GM12873 (cell line): ENCODE measurements around the gene RNF123.

Source experiments
- TF ChIP-seq, protein P1 (sequence below): IDR thresholded peaks from 2 replicates; pipeline ENCODE4 v1.5.1; 2012; ENCODE audit warnings: low read depth, mild to moderate bottlenecking, moderate library complexity, low read length, control low read depth; ENCODE audit not compliant: insufficient read depth; ENCODE audit errors: missing control alignments

The RNF123 gene

DNA sequence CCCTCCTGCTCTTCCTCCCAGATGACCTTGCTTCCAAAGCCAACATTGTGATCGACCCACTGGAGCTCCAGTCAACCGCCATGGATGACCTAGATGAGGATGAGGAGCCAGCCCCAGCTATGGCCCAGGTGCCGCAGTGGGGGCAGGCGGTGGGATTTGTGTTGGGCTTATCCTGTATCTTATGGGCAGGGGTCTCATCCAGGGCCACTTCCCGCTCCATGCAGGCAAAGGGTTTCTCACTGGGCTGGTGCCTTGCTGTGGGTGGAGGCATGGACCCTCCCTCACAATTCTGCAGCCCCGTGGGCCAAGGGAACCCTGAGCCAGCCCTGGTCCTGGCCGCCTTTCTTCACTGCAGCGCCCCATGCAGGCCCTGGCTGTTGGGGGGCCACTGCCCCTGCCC, 15.3 kb downstream of the RNF123 start:
- TF ChIP-seq, protein P1, sequence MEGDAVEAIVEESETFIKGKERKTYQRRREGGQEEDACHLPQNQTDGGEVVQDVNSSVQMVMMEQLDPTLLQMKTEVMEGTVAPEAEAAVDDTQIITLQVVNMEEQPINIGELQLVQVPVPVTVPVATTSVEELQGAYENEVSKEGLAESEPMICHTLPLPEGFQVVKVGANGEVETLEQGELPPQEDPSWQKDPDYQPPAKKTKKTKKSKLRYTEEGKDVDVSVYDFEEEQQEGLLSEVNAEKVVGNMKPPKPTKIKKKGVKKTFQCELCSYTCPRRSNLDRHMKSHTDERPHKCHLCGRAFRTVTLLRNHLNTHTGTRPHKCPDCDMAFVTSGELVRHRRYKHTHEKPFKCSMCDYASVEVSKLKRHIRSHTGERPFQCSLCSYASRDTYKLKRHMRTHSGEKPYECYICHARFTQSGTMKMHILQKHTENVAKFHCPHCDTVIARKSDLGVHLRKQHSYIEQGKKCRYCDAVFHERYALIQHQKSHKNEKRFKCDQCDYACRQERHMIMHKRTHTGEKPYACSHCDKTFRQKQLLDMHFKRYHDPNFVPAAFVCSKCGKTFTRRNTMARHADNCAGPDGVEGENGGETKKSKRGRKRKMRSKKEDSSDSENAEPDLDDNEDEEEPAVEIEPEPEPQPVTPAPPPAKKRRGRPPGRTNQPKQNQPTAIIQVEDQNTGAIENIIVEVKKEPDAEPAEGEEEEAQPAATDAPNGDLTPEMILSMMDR: no peak

DNA sequence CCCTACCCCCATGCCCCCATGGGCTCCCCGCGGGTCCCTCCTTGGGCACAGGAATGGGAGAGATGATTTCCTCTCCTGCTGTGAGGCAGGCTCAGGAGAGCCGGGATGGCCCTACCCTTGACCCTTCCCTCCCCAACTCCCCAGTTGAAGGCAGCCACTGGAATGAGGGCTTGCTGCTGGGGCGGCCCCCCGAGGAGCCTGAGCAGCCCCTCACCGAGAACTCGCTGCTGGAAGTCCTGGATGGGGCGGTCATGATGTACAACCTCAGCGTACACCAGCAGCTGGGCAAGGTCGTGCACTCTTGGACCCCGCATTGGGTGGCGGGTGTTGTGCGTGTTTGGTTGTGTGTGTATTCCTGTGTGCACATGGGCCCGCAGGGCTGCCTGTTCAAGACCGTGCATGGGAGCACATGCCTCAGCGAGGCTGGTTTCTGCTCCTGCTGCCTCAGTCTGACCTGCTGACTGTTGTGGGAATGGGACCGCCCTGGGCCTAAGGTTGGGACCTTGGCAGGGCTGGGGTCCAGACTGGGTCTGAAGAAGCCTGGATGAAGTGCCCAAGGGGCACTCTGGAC, 16.1 kb downstream of the RNF123 start:
- TF ChIP-seq, protein P1: no peak

DNA sequence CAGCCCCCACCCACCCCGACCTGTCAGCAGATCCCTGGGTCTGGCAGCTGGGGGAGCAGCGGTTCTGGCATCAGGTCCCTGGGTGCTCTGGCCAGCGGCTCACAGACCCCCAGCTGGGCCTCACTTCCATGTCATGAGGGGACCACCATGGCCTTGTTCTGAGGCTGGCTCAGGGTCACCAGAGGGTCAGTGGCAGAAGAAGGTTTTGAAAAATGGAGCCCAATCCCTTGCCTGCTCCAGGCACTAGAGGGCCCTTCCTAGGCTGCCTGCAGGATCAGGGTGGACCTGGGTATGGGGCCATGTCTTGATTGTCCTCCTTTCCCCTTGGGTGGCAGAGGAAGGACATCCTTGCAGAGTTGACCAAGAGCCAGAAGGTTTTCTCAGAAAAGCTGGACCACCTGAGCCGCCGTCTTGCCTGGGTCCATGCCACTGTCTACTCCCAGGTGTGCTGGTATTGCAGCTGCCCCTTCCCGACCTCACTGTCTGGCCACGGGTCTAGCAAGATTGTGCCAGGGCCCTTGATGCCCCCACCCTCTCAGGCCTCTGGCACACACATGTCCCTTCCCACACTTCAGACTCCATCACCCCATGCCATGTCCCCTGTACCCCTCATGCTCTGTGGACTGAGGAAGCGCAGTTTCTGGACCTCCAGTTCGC, 17.2 kb downstream of the RNF123 start:
- TF ChIP-seq, protein P1: no peak

DNA sequence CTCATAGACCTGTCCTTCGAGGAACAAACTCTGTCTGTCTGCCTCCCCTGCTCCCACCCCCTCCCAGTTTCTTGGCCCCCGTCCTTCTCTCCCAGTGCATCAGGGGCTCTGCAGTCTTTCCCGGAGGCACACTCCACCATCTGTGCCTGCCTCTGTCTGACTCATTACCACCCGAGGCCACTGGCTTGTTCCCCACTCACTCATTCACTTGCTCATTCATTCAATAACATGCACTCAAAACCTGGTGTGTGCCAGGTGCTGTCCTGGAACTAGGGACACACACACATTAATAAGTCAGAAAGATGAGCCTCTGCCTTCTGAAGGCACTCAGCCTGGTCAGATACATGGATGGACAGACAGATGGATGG, 17.7 kb downstream of the RNF123 start:
- TF ChIP-seq, protein P1: no peak

DNA sequence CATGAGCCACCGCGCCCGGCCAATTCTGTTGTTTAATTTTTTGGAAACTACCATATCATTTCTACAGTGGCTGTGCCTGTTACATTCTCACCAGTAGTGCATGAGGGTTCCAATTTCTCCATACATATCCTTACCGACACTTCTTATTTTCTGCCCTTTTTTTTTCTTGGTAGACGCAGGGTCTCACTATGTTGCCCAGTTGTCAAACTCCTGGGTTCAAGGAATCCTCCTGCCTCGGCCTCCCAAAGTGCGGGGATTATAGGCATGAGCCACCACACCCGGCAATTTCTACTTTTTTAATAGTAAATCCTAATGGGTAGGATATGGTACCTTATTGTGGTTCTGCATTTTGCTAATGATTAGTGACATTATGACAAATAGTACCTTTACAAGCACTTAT, 20.5 kb downstream of the RNF123 start:
- TF ChIP-seq, protein P1: no peak

DNA sequence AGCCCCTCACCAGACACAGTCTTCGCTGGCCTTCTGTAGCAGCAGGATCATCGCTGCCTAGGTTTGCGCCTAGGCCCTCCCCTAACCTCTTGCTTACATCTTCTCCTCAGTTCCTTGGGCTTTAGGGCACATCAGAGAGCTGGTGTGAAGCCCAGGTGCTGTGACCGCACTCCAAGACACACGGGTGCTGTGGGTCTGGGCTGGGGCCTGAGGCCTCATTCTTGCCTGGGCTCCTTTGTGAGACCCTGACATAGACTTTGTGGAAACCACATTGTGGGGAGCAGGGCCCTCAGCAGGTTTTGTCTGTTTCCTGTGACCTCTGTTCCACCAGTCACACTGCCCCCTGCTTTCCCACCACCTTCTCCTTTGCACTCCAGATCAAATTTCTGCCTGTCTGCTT, 22.1 kb downstream of the RNF123 start:
- TF ChIP-seq, protein P1: no peak

DNA sequence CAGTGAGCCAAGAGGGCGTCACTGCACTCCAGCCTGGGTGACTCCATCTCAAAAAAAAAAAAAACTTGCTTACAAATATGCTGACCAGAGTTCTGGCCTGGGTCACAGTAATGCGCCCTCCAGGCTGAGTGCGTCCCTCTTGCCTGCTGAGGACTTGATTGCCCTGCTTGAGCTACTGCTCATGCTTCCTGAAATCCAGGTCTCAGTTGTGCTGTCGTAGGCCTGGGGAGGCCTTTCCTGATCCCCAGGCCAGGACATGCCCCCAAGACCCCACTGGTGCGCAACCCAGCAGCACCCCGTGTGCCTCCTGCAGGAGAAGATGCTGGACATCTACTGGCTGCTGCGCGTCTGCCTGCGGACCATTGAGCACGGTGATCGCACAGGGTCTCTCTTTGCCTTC, 22.8 kb downstream of the RNF123 start:
- TF ChIP-seq, protein P1: no peak
